Body of pancreas (tissue), 4 donors: ENCODE measurements around the gene RECQL. TPM values are rescaled to one million over a fixed set of nuclear protein-coding genes. Genes with fewer than 3 reads are reported as not detected.

Experiments used
- ATAC-seq: fragments of 150-250 bp; one replicate; pipeline ENCODE4 v1.9.1; 2016
- DNase-seq, 4 donors: peaks; one replicate each; pipeline ENCODE4 v3.0.0-alpha.2; 2019
- H3K27ac ChIP-seq, 4 donors: fragments of 200-600 bp; sonication (generic); 1 replicate in 3 of 4; 2 replicates in 1 of 4; pipeline versions ENCODE4 v1.5.1 to v1.6.1; 2016 to 2019; ENCODE audit warnings: mild to moderate bottlenecking in 1 of 4, mixed read lengths in 1 of 4, moderate library complexity in 1 of 4
- H3K27me3 ChIP-seq, 2 donors: fragments of 200-600 bp; sonication (generic); one replicate each; pipeline ENCODE4 v1.6.0; 2016; ENCODE audit warnings: mild to moderate bottlenecking in 1 of 2
- H3K36me3 ChIP-seq, 2 donors: fragments of 200-600 bp; sonication (generic); replicated peaks in 1 of 2; 2 replicates each; pipeline ENCODE4 v1.5.1; 2016; ENCODE audit warnings: low read depth in 2 of 2; ENCODE audit not compliant: insufficient read depth in 1 of 2
- H3K4me1 ChIP-seq: fragments of 200-600 bp; sonication (generic); one replicate; pipeline ENCODE4 v1.6.0; 2016
- H3K4me3 ChIP-seq, 2 donors: fragments of 200-600 bp; sonication (generic); 1 replicate in 1 of 2; 2 replicates in 1 of 2; pipeline ENCODE4 v1.5.1; 2016 to 2019
- H3K9me3 ChIP-seq, 3 donors: fragments of 200-600 bp; sonication (generic); 1 replicate in 2 of 3; 2 replicates in 1 of 3; pipeline ENCODE4 v1.5.1; 2016
- POLR2A ChIP-seq, 3 donors: fragments of 450-650 bp; IDR thresholded peaks; one replicate each; pipeline ENCODE4 v1.6.1; 2016; ENCODE audit warnings: antibody characterized with exemption in 3 of 3, mild to moderate bottlenecking in 2 of 3
- WGBS, 2 donors: methylation state at CpG; one replicate each; pipeline ENCODE4 v1.1.5; 2017; 5-methylcytosine and 5-hydroxymethylcytosine counted together
- intact Hi-C: fragments of 100-400 bp; cut with DNase I; formaldehyde crosslinking; loops from one replicate; pipeline ENCODE4 v1.15.1; 2023
- total RNA-seq, 2 donors: library from RNA; depleted of rRNA; stranded (reverse); fragments of >200 nt; gene quantifications; one replicate each; pipeline ENCODE4 v1.1.0, GENCODE V29; 2016
- TF ChIP-seq, protein P1 (sequence below), 7 experiments: fragments of 450-650 bp in 4 of 7; fragments of 200-600 bp in 3 of 7; sonication (generic) in 3 of 7; IDR thresholded peaks; one replicate each; pipeline ENCODE4 v1.5.1; 2016 to 2019; ENCODE audit warnings: antibody characterized with exemption in 7 of 7

RECQL gene
- total RNA-seq, 2 donors from 2014 or later = 5.3 to 18.9 TPM

DNA sequence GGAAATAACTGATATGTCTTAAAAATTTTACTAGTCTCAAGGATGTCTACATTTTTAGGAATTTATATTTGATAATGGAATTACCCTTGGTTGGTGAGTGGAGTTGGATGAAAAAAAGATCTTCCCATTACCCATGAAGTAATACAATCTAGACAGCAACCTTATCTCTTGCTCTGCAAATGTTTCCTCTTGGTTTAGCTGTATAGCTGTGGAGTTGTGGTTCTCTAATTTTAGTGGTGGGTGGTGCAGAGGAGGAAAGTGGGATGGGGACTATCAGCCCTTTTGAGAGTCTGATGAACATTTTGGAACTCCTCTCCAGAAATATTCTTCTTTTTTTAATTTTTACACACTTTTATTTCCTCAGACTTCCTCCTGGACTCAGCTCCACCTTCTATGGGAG, 41.7 kb upstream of the RECQL start:
- no peak overlapping the region for H3K27ac ChIP-seq
- ATAC-seq = no peak
- no peak for TF ChIP-seq POLR2A (IDR thresholded peaks at IDR 0.05)
- TF ChIP-seq, protein P1, sequence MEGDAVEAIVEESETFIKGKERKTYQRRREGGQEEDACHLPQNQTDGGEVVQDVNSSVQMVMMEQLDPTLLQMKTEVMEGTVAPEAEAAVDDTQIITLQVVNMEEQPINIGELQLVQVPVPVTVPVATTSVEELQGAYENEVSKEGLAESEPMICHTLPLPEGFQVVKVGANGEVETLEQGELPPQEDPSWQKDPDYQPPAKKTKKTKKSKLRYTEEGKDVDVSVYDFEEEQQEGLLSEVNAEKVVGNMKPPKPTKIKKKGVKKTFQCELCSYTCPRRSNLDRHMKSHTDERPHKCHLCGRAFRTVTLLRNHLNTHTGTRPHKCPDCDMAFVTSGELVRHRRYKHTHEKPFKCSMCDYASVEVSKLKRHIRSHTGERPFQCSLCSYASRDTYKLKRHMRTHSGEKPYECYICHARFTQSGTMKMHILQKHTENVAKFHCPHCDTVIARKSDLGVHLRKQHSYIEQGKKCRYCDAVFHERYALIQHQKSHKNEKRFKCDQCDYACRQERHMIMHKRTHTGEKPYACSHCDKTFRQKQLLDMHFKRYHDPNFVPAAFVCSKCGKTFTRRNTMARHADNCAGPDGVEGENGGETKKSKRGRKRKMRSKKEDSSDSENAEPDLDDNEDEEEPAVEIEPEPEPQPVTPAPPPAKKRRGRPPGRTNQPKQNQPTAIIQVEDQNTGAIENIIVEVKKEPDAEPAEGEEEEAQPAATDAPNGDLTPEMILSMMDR (IDR thresholded peaks at IDR 0.05) = no peak
- no peak overlapping the region for H3K4me3 ChIP-seq
- intact Hi-C loops = no loop called here
- no peak for DNase-seq
- H3K36me3 ChIP-seq = no peaks in the 10 kb centered on the region
- H3K9me3 ChIP-seq = no peaks in the 10 kb centered on the region
- no peaks in the 10 kb centered on the region for H3K27me3 ChIP-seq
- peaks cover 12% of the 10 kb centered on the region for H3K4me1 ChIP-seq

- WGBS, 2 donors = 50 to 83% methylated on average over 5 of the region's 5 CpGs
- TF ChIP-seq, protein P1 (IDR thresholded peaks at IDR 0.05) = no peak
- no peak for TF ChIP-seq POLR2A (IDR thresholded peaks at IDR 0.05)
Measured at GRCh38 chr12:21542403-21542802, 41.0 kb upstream of the RECQL start.

GRCh38 chr12:21541773-21542172, 40.3 kb upstream of the RECQL start:
- DNase-seq (no peak), ATAC-seq (no peak)
- 73 to 77% methylated on average over 6 of the region's 6 CpGs for WGBS, 2 donors
- no peak overlapping the region for H3K4me3 ChIP-seq
- H3K27ac ChIP-seq = no peak overlapping the region
- H3K36me3 ChIP-seq = no peaks in the 10 kb centered on the region
- intact Hi-C loops = no loop called here
- no peaks in the 10 kb centered on the region for H3K9me3 ChIP-seq
- no peaks in the 10 kb centered on the region for H3K27me3 ChIP-seq
- H3K4me1 ChIP-seq = peaks cover 12% of the 10 kb centered on the region
- TF ChIP-seq POLR2A (IDR thresholded peaks at IDR 0.05) = no peak
- TF ChIP-seq, protein P1 (IDR thresholded peaks at IDR 0.05) = no peak

More at GRCh38 chr12:21542403-21542802, 41.0 kb upstream of the RECQL start:
- intact Hi-C loops = no loop called here
- Histone ChIP-seq H3K36me3 (no peaks in the 10 kb centered on the region), H3K27ac (no peak overlapping the region), H3K9me3 (no peaks in the 10 kb centered on the region), H3K4me1 (peaks cover 12% of the 10 kb centered on the region), H3K4me3 (no peak overlapping the region), H3K27me3 (no peaks in the 10 kb centered on the region)
- ATAC-seq = no peak
- no peak for DNase-seq

DNA sequence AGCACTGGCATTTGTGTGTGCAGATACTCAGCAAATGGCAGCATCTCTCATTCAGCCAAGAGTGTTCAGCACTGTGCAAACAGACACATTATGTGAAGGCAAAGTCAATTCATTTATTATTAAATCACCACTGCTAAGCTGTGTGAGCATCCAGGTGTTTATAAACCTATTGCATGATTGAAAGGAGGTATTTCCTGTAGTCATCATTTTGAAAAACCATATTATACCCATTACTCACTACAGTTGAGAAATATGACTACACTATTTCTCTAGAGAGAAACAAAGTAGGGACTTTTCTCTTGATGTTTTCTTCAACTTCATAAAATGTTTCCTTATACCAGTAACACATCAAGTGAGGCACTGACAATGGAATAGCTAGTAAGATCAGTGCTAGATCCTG, 38.4 kb upstream of the RECQL start:
- H3K27ac ChIP-seq = no peak overlapping the region
- intact Hi-C loops = no loop called here
- peaks cover 7% of the 10 kb centered on the region for H3K4me1 ChIP-seq
- no peak for ATAC-seq
- H3K27me3 ChIP-seq = no peaks in the 10 kb centered on the region
- TF ChIP-seq, protein P1 (IDR thresholded peaks at IDR 0.05) = no peak
- TF ChIP-seq POLR2A (IDR thresholded peaks at IDR 0.05) = no peak
- H3K4me3 ChIP-seq = no peak overlapping the region
- no peaks in the 10 kb centered on the region for H3K36me3 ChIP-seq
- DNase-seq = no peak
- no peaks in the 10 kb centered on the region for H3K9me3 ChIP-seq

DNA sequence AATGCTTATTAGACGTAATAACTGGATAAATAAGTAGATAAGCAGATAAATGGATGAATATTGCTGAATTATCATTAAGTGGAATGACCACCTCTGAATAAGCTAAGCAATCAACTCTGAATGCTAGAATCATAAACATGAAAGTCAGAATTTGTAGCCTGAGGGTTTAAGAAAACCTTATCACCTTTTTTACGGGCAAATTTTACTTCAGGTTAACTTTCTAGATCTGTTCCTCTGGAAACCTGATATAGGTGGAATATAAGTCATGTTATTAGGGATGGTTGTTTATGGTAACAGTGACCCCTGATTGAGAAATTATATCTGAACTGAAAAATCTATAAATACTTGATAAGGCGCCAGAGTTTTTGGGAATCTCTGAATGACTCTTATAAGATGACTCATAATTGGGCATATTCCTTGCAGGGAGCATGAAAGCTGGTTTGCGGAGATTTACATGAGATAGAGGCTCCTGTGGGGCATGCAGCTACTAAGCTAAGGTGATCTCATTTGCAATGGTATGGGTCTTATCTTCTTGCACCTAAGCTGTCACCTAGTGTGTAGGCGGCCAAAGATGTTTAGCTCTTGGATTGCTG, 36.7 kb upstream of the RECQL start:
- 88% methylated on average over 5 of the region's 5 CpGs for WGBS, 2 donors
- intact Hi-C loops = no loop called here
- ATAC-seq = no peak

More for the DNA sequence above, 36.7 kb upstream of the RECQL start:
- Histone ChIP-seq H3K36me3 (no peaks in the 10 kb centered on the region), H3K4me3 (no peak overlapping the region), H3K27me3 (no peaks in the 10 kb centered on the region), H3K9me3 (no peaks in the 10 kb centered on the region), H3K4me1 (peaks cover 7% of the 10 kb centered on the region), H3K27ac (no peak overlapping the region)
- no peak for DNase-seq
- TF ChIP-seq POLR2A (IDR thresholded peaks at IDR 0.05) = no peak
- TF ChIP-seq, protein P1 (IDR thresholded peaks at IDR 0.05) = no peak
